Stimulated activated naive CD8-positive, alpha-beta T cell treated with anti-CD3 and anti-CD28 coated beads, Interleukin-15, Interleukin-2, amounts not matched to agents 100 ng/mL and 50 ng/mL, for 24 hours (primary cell): Measurements from ENCODE around the gene ABCA2.

Experiments used
- H3K27ac Mint-ChIP-seq: one replicate; pipeline ENCODE4 v1.8.0; 2021; ENCODE audit warnings: mild to moderate bottlenecking, mixed read lengths
- H3K27me3 Mint-ChIP-seq: one replicate; pipeline ENCODE4 v1.8.0; 2021; ENCODE audit warnings: mixed read lengths
- H3K36me3 Mint-ChIP-seq: one replicate; pipeline ENCODE4 v1.8.0; 2021; ENCODE audit warnings: low read depth, mixed read lengths
- H3K4me1 Mint-ChIP-seq: one replicate; pipeline ENCODE4 v1.8.0; 2021; ENCODE audit warnings: low read depth, mixed read lengths
- H3K4me3 Mint-ChIP-seq: one replicate; pipeline ENCODE4 v1.8.0; 2021; ENCODE audit warnings: mild to moderate bottlenecking, mixed read lengths
- H3K9me3 Mint-ChIP-seq: one replicate; pipeline ENCODE4 v1.8.0; 2021; ENCODE audit warnings: mixed read lengths

Gene ABCA2

GRCh38 chr9:136972335-136972734 lies 55.7 kb downstream of the ABCA2 start:
- H3K4me3 Mint-ChIP-seq = no peak overlapping the region
- no peaks in the 10 kb centered on the region for H3K27me3 Mint-ChIP-seq
- peaks cover 17% of the 10 kb centered on the region for H3K4me1 Mint-ChIP-seq
- H3K9me3 Mint-ChIP-seq = no peaks in the 10 kb centered on the region
- H3K36me3 Mint-ChIP-seq = no peaks in the 10 kb centered on the region
- no peak overlapping the region for H3K27ac Mint-ChIP-seq

GRCh38 chr9:136971746-136972145 lies 56.3 kb downstream of the ABCA2 start:
- peaks cover 17% of the 10 kb centered on the region for H3K4me1 Mint-ChIP-seq
- no peaks in the 10 kb centered on the region for H3K9me3 Mint-ChIP-seq
- H3K36me3 Mint-ChIP-seq = no peaks in the 10 kb centered on the region
- H3K27me3 Mint-ChIP-seq = no peaks in the 10 kb centered on the region
- H3K27ac Mint-ChIP-seq = no peak overlapping the region
- H3K4me3 Mint-ChIP-seq = no peak overlapping the region

GRCh38 chr9:136970361-136970760 lies 57.7 kb downstream of the ABCA2 start:
- no peaks in the 10 kb centered on the region for H3K36me3 Mint-ChIP-seq
- H3K27ac Mint-ChIP-seq = no peak overlapping the region
- H3K4me3 Mint-ChIP-seq = no peak overlapping the region
- H3K9me3 Mint-ChIP-seq = no peaks in the 10 kb centered on the region
- peaks cover 17% of the 10 kb centered on the region for H3K4me1 Mint-ChIP-seq
- H3K27me3 Mint-ChIP-seq = no peaks in the 10 kb centered on the region

DNA sequence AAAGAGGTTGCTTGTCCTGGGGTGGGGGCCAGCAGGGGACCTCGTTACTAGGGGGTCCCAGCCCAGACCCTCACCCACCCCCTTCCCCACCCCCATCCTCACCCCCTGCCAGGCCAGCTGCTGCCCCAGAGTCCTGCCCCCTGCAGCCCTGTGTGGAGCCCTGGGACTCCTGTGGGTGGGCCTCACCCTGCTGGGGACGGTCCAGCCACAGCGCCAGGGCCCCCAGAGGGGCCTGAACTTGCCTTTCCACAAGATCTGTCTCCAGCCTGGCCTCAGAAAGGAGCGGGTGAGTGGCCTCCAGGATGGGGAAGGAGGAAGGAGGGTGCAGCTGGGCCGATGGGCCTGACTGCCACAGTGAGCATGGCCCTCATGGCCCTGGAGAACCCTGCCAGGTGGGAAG lies 58.3 kb downstream of the ABCA2 start:
- H3K4me3 Mint-ChIP-seq = no peak overlapping the region
- no peaks in the 10 kb centered on the region for H3K27me3 Mint-ChIP-seq
- H3K27ac Mint-ChIP-seq = no peak overlapping the region
- no peaks in the 10 kb centered on the region for H3K9me3 Mint-ChIP-seq
- no peaks in the 10 kb centered on the region for H3K36me3 Mint-ChIP-seq
- H3K4me1 Mint-ChIP-seq = peaks cover 14% of the 10 kb centered on the region

DNA sequence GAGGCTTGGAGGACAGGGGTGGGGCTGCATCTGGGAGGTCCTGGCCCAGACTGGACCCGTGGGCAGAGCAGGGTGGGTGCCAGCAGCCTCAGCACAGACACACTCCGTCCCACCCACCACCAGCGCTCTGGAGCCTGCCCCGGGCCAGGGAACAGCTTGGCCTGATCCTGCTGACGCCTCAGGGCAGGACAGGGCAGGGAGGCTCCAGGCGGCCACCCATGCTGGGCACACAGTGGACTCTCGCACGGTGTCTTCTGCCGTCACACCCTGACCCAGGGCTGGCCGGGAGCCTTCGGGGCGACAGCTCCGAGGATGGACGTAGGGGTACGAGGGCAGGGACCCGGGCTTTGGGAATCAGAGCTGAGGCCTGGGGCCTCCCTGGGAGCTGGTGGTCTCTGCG lies 58.9 kb downstream of the ABCA2 start:
- Mint-ChIP-seq H3K4me1 (peaks cover 19% of the 10 kb centered on the region), H3K36me3 (no peaks in the 10 kb centered on the region), H3K9me3 (no peaks in the 10 kb centered on the region), H3K4me3 (no peak overlapping the region), H3K27me3 (no peaks in the 10 kb centered on the region), H3K27ac (no peak overlapping the region)

GRCh38 chr9:136968333-136969127 lies 59.5 kb downstream of the ABCA2 start:
- peaks cover 19% of the 10 kb centered on the region for H3K4me1 Mint-ChIP-seq
- no peaks in the 10 kb centered on the region for H3K27me3 Mint-ChIP-seq
- no peaks in the 10 kb centered on the region for H3K36me3 Mint-ChIP-seq
- H3K9me3 Mint-ChIP-seq = no peaks in the 10 kb centered on the region
- H3K4me3 Mint-ChIP-seq = no peak overlapping the region
- H3K27ac Mint-ChIP-seq = no peak overlapping the region

DNA sequence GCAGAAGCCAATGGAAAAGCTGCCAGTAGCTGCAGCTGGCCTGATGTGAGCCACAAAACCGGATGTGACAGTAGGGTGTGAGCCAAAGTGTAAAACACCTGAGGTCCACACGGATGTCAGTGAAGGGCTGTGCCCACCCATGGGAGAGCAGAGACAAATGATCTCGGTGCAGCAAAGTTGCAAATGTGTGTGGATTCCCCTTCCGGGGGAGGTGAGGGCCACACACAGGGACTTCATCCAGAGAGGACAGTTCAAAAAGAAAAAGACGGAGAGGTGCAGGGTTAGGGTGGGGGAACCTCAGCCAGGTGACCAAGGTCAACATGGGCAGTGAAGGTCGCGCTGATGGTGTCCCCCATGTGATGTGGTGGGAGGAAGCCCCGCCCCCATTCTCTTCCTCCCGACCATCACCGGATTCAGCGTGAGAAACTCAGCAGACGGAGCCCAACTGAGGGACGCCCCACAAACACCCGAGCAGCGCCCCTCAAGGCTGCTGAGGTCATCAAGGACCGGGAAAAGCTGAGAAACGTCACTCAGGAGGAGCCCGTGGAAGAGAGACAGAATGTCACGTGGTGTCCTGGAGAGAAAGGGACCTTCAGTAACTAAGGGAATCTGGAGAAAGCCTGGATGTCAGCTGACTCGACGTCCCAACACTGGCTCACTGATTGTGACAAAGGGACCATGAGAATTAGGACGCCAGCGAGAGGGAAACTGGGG lies 62.1 kb downstream of the ABCA2 start:
- peak overlapping the region; percentile 36 for H3K4me3 Mint-ChIP-seq
- no peaks in the 10 kb centered on the region for H3K36me3 Mint-ChIP-seq
- no peaks in the 10 kb centered on the region for H3K27me3 Mint-ChIP-seq
- peaks cover 25% of the 10 kb centered on the region for H3K4me1 Mint-ChIP-seq
- no peaks in the 10 kb centered on the region for H3K9me3 Mint-ChIP-seq
- H3K27ac Mint-ChIP-seq = peak overlapping the region; percentile 72

DNA sequence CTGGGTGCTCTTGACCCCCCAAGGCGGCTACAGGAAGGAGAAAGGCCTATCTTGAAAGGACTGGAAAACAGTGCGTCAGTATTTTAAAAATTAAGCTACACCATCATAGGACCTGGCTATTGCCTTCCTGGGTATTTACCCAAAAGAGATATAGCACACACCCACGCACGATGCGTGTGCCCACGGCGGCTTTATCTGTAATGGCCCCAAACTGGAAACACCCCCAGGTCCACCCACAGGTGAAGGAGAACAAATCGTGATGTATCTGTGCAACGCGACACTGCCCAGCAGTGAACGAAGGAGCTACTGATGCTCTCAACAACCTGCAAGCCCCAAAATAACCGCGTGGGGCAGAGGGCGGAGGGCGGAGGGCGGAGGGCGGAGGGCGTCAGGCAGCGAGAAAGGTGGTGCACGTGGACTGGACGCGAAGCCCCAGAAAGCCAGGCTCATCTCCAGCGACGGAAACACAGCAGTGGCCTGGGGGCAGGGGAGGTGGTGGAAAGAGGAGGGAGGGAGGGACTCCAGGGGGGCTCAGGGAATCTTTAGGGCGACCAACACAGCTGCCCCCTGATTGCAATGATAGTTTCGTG lies 63.1 kb downstream of the ABCA2 start:
- no peaks in the 10 kb centered on the region for H3K27me3 Mint-ChIP-seq
- H3K27ac Mint-ChIP-seq = no peak overlapping the region
- peaks cover 32% of the 10 kb centered on the region for H3K4me1 Mint-ChIP-seq
- H3K9me3 Mint-ChIP-seq = no peaks in the 10 kb centered on the region
- no peak overlapping the region for H3K4me3 Mint-ChIP-seq
- no peaks in the 10 kb centered on the region for H3K36me3 Mint-ChIP-seq

GRCh38 chr9:136964171-136964689 lies 63.8 kb downstream of the ABCA2 start:
- H3K4me1 Mint-ChIP-seq = peaks cover 32% of the 10 kb centered on the region
- no peaks in the 10 kb centered on the region for H3K36me3 Mint-ChIP-seq
- no peaks in the 10 kb centered on the region for H3K9me3 Mint-ChIP-seq
- no peak overlapping the region for H3K27ac Mint-ChIP-seq
- H3K4me3 Mint-ChIP-seq = no peak overlapping the region
- no peaks in the 10 kb centered on the region for H3K27me3 Mint-ChIP-seq

- peaks cover 32% of the 10 kb centered on the region for H3K4me1 Mint-ChIP-seq
- no peaks in the 10 kb centered on the region for H3K9me3 Mint-ChIP-seq
- H3K27me3 Mint-ChIP-seq = no peaks in the 10 kb centered on the region
- H3K36me3 Mint-ChIP-seq = no peaks in the 10 kb centered on the region
- H3K4me3 Mint-ChIP-seq = no peak overlapping the region
- no peak overlapping the region for H3K27ac Mint-ChIP-seq
These were observed 64.3 kb downstream of the ABCA2 start for GRCh38 chr9:136963751-136964150.

- H3K9me3 Mint-ChIP-seq = no peaks in the 10 kb centered on the region
- no peaks in the 10 kb centered on the region for H3K36me3 Mint-ChIP-seq
- H3K4me3 Mint-ChIP-seq = no peak overlapping the region
- H3K27ac Mint-ChIP-seq = no peak overlapping the region
- H3K4me1 Mint-ChIP-seq = peaks cover 32% of the 10 kb centered on the region
- H3K27me3 Mint-ChIP-seq = no peaks in the 10 kb centered on the region
These were observed 64.7 kb downstream of the ABCA2 start for GRCh38 chr9:136963341-136963740.

- no peak overlapping the region for H3K27ac Mint-ChIP-seq
- H3K4me3 Mint-ChIP-seq = no peak overlapping the region
- no peaks in the 10 kb centered on the region for H3K9me3 Mint-ChIP-seq
- H3K36me3 Mint-ChIP-seq = no peaks in the 10 kb centered on the region
- H3K4me1 Mint-ChIP-seq = peaks cover 32% of the 10 kb centered on the region
- H3K27me3 Mint-ChIP-seq = no peaks in the 10 kb centered on the region
These were observed 65.3 kb downstream of the ABCA2 start for GRCh38 chr9:136962701-136963248.

DNA sequence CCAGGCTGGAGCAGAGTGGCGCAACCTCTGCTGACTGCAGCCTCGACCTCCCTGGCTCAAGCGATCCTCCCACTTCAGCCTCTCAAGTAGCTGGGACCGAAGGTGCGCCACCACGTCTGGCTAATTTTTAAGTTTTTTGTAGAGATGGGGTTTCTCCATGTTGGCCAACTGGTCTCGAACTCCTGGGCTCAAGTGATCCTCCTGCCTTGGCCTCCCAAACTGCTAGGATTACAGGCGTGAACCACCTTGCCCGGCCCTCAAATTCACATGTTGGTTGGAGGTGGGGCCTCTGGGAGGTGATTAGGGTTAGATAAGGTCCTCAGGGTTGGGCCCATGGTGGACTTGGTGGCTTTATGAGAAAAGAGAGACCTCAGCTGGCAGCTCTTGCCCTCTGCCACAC lies 65.9 kb downstream of the ABCA2 start:
- Mint-ChIP-seq H3K4me3 (no peak overlapping the region), H3K27me3 (no peaks in the 10 kb centered on the region), H3K36me3 (no peaks in the 10 kb centered on the region), H3K4me1 (peaks cover 32% of the 10 kb centered on the region), H3K9me3 (no peaks in the 10 kb centered on the region), H3K27ac (no peak overlapping the region)

- H3K9me3 Mint-ChIP-seq = peaks cover 3% of the 10 kb centered on the region
- H3K4me1 Mint-ChIP-seq = peaks cover 31% of the 10 kb centered on the region
- H3K27me3 Mint-ChIP-seq = no peaks in the 10 kb centered on the region
- H3K27ac Mint-ChIP-seq = no peak overlapping the region
- no peaks in the 10 kb centered on the region for H3K36me3 Mint-ChIP-seq
- H3K4me3 Mint-ChIP-seq = no peak overlapping the region
These were observed 66.6 kb downstream of the ABCA2 start for GRCh38 chr9:136961279-136962065.
